Cerebellar cortex (tissue), 1 donor: ENCODE measurements around the gene LMX1B.
A peak's percentile ranks its signal among the peaks of the same experiment; 100 is the strongest.
"Not testable (repeated sequence)": the region's sequence is repeated elsewhere in the genome, so short reads cannot be mapped to it uniquely, and the experiment has no call there.

Experiments
- DNase-seq: peaks from one replicate; pipeline ENCODE4 v3.0.0-alpha.2; 2015; ENCODE audit warnings: low spot score

Gene LMX1B

GRCh38 chr9:126695701-126696400, 82.1 kb downstream of the LMX1B start:
- DNase-seq = peak; percentile 9

GRCh38 chr9:126696401-126697145, 82.8 kb downstream of the LMX1B start:
- DNase-seq = no peak

- DNase-seq = no peak
These were observed 83.6 kb downstream of the LMX1B start for GRCh38 chr9:126697330-126697729.

- no peak for DNase-seq
These were observed 84.5 kb downstream of the LMX1B start for GRCh38 chr9:126698251-126698650.

GRCh38 chr9:126698756-126699155, 85.0 kb downstream of the LMX1B start:
- DNase-seq = no peak

- no peak for DNase-seq
These were observed 85.7 kb downstream of the LMX1B start for GRCh38 chr9:126699401-126699881.

- DNase-seq = no peak
These were observed 86.6 kb downstream of the LMX1B start for GRCh38 chr9:126700296-126700695.

GRCh38 chr9:126700903-126701812, 87.4 kb downstream of the LMX1B start:
- DNase-seq = no peak

- DNase-seq = no peak
These were observed 88.0 kb downstream of the LMX1B start for GRCh38 chr9:126701813-126702140.

- peak; percentile 61 for DNase-seq
These were observed 88.6 kb downstream of the LMX1B start for GRCh38 chr9:126702151-126703001.

- peak; percentile 85 for DNase-seq
These were observed 89.5 kb downstream of the LMX1B start for GRCh38 chr9:126703002-126703865.

- DNase-seq = no peak
These were observed 90.1 kb downstream of the LMX1B start for GRCh38 chr9:126703866-126704156.

GRCh38 chr9:126704157-126704891, 90.6 kb downstream of the LMX1B start:
- peak; percentile 73 for DNase-seq

GRCh38 chr9:126704892-126705766, 91.4 kb downstream of the LMX1B start:
- peak; percentile 81 for DNase-seq

GRCh38 chr9:126705767-126706697, 92.3 kb downstream of the LMX1B start:
- DNase-seq = peak; percentile 69

GRCh38 chr9:126706698-126707053, 92.9 kb downstream of the LMX1B start:
- DNase-seq = no peak

- no peak for DNase-seq
These were observed 93.4 kb downstream of the LMX1B start for GRCh38 chr9:126707083-126707482.

GRCh38 chr9:126707712-126708111, 94.0 kb downstream of the LMX1B start:
- not testable (repeated sequence) for DNase-seq
